ENCODE measurements around the gene TADA2A.
"Not testable (repeated sequence)": the region's sequence is repeated elsewhere in the genome, so short reads cannot be mapped to it uniquely, and the experiment has no call there.

The TADA2A gene

DNA sequence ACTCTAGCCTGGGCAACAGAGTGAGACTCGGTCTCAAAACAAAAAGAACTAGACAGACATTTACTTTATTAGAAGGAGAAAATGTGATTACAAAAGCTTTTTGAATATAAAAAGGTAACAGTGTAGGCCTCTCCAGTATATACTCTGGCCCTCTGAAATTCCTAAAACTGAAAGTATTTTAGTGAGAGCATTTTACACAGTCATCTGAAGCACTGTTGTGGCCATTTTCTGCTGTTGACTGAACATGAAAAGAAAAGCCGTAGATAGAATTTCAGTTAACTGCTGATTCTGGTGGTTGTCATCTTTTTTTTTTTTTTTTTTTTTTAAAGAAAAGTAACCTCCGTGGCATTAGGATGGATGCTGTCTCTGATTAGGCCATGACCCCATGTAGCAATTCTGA lies 98.6 kb downstream of the TADA2A start:
- no peak for TF ChIP-seq ZNF274 (IDR thresholded peaks at IDR 0.05; ENCODE audit: low read depth, low read length)
- H3K4me3 ChIP-seq (ENCODE audit: low read length) = no peak overlapping the region

DNA sequence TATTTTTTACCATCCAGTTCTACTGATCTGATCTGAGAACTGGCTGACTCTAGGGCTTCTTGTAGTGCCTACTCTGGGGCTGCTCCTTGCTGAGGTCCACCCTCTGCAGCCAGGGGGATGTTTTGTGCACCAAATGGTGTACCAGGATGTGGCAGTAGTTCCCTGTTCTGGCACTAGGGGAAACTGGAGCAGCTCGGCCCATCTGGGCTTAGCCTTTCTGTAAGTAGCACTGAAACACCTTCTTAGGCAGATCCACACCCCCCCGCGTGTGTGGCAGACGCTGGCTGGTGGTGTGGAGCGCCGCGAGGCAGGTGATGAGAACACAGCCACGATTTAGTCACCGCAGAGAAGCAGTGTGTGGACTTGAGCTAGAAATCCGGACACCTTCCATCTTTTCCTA lies 100.0 kb downstream of the TADA2A start:
- H3K4me3 ChIP-seq (ENCODE audit: low read length) = no peak overlapping the region
- TF ChIP-seq ZNF274 (IDR thresholded peaks at IDR 0.05; ENCODE audit: low read depth, low read length) = no peak

DNA sequence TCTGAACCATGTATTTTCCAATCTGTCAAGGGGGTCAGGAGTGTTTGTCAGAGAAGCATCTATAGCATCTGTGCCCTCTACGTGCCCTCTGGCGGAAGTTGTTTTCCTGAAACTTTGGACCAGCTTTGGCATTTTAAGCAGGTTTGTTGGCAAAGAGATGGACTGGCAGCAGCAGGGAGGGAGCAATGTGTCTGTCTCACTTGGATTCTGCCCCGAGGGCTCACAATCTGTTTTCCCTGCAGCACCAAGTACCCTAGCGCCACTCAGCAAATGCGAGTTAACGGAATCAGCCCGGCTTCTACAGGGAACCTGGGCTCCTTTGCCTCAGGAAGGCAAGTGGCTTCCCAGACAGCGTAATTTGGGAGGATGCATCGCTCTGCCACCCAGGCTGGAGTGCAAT lies 100.4 kb downstream of the TADA2A start:
- TF ChIP-seq ZNF274 (IDR thresholded peaks at IDR 0.05; ENCODE audit: low read depth, low read length) = no peak
- no peak overlapping the region for H3K4me3 ChIP-seq (ENCODE audit: low read length)

DNA sequence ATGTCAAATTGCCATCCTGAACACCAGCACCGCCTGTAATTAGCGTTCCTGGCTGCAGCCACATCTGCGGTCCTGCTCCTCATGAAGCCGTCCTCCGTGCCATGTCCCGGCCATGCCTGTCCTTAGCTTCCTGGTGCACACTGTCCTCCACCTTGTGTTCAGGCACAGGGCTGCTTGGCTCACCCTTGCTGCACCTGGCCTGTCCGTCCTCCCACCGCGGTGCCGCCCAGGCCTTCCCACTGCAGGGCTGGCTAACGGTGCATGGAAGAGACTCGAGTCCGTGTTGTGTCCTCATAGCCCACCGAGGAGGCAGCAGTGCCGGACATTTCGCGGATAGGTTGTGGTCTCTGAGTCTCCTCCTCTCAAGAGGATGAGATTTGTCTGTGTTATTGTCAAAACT lies 103.4 kb downstream of the TADA2A start:
- no peak for TF ChIP-seq ZNF274 (IDR thresholded peaks at IDR 0.05; ENCODE audit: low read depth, low read length)
- no peak overlapping the region for H3K4me3 ChIP-seq (ENCODE audit: low read length)

DNA sequence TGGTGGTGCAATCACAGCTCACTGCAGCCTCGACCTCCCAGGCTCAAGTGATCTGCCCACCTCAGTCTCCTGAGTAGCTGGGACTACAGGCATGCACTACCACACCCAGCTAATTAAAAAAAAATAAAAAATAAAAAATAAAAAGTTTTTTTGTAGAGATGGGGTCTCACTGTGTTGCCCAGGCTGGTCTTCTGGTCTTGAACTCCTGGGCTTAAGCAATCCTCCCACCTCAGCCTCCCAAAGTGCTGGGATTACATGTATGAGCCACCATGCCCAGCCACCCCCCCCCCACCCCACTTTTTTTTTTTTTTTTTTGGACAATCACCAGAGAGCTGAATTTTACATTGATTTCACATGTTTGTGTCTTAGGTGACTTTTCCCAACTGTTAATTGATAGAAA lies 105.0 kb downstream of the TADA2A start:
- not testable (repeated sequence) for H3K4me3 ChIP-seq (ENCODE audit: low read length)

DNA sequence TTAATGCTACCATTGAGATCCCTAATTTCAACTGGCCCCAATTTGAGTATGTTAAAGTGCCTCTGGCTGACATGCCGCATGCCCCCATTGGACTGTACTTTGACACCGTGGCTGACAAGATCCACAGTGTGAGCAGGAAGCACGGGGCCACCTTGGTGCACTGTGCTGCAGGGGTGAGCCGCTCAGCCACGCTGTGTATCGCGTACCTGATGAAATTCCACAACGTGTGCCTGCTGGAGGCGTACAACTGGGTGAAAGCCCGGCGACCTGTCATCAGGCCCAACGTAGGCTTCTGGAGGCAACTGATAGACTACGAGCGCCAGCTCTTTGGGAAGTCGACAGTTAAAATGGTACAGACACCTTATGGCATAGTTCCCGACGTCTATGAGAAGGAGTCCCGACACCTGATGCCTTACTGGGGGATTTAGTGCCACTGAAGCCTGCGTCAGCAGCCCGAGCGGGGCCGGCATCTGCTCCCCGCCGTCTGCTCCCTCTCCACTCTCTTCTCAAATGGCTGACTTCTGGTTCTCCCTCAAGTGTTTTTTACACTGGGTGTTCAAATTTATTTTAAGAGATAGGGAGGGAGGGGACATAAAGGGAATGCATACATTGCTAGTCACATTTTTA lies 105.9 kb downstream of the TADA2A start:
- no peak overlapping the region for H3K4me3 ChIP-seq (ENCODE audit: low read length)
- TF ChIP-seq ZNF274 (IDR thresholded peaks at IDR 0.05; ENCODE audit: low read depth, low read length) = no peak

DNA sequence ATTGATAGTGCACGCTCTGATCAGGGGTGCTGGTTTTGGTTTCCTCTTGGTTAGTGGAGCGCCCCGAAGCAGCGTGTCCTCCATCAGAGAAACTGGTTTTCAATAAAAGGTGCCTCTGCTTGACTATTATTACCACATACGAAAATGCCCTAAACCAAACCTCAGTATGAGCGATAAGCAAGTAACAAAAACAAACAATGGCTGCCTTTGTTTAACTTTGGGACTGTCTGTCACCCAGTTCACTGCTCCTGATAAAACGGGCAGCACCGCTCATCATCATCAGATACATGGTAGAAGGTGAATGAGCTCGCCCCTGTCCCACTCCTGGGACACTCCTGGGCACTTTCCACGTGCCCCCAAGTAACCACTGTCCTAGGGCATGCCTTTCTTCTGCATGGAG lies 107.0 kb downstream of the TADA2A start:
- TF ChIP-seq ZNF274 (IDR thresholded peaks at IDR 0.05; ENCODE audit: low read depth, low read length) = no peak
- H3K4me3 ChIP-seq (ENCODE audit: low read length) = no peak overlapping the region

DNA sequence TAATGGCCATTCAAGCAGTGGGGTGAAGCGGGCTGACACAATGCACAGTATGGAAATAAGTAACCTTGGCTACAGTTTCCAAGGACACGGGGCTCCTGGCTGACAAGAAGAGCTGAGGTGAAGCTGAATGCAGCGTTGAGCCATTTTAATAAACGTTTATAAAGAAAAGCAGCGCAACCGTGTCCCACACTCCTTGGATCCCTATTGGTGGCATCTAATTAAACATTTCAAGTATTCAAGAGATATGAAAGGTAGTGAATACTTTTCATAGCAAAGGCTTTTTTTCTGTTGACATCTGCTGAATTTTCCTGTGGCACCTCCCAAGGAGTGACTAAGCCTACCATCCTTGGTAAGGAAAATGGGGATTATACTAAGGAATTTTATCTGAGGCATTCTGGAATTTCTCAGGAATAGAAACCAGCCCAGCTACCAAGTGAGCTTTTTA lies 109.5 kb downstream of the TADA2A start:
- H3K4me3 ChIP-seq (ENCODE audit: low read length) = no peak overlapping the region
- TF ChIP-seq ZNF274 (IDR thresholded peaks at IDR 0.05; ENCODE audit: low read depth, low read length) = no peak

DNA sequence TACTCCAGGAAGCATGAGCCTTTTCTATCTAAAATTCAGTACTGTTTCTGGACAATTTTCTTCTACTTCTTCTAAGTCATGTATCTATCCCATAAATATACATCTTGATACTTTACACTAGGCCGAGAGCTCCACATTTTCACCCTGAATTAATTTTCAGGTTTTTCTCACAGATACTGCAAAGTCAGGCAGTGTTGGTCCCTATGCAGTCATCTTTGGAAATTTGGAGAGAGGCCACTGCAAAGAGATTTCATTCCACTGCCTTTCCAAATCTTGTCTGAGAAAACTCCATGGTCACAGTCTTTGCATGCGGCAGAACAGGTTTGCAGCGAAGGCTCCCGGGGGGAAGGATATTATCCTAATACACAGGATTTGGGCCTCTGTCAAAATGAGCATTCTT lies 111.2 kb downstream of the TADA2A start:
- no peak for TF ChIP-seq ZNF274 (IDR thresholded peaks at IDR 0.05; ENCODE audit: low read depth, low read length)
- no peak overlapping the region for H3K4me3 ChIP-seq (ENCODE audit: low read length)

DNA sequence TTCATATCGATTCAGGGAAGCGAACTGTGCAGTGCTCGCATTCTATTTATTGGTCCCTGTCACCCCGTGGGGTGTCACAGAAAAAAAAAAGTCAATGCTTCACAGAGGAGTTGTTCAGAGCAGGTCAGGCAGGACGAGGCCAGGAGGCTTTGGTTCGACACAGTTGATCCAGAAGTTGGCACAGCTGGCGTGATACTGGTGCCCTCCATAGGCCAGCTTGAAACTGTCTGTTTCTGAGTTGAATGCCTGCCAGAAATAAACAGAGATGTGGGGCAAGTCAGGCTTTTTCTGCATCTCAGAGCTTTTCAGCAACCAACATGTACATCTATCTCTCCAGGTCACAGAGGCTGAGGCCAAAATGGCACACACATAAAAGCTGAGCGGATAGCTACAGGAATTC lies 112.1 kb downstream of the TADA2A start:
- TF ChIP-seq ZNF274 (IDR thresholded peaks at IDR 0.05; ENCODE audit: low read depth, low read length) = no peak
- no peak overlapping the region for H3K4me3 ChIP-seq (ENCODE audit: low read length)

DNA sequence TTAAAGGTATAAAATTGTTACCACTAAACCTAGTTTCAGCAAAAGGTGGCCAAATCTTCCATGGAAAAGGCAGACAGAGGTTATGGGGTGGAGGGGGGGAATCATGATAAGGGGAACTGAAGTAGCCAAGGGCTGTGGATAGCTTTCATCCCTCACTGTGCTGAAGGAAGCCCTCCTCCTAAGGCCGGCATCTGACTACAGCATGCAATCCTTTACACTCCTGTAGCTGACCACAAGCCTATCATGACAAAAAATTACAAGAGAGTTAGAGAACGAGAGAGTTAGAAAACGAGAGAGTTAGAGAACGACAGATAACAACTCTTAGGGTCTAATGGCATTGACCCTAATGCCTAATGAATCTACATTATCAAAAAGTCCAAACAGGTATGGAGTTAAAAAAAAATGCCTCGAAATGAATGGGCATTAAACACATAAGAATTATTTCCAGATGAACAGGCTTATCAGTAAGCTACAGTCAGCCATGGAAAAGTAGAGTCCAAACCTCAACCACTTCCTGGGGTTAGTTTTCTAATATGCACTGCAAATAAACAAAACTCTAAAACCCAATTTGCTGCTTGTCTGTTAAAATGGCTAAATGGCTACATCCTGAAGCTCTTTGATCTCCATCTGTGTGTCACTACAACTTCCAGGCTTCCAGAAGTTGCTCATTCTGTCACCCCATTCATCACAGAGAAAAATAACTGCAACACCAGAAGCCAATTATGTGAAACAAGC lies 112.7 kb downstream of the TADA2A start:
- no peak for TF ChIP-seq ZNF274 (IDR thresholded peaks at IDR 0.05; ENCODE audit: low read depth, low read length)
- no peak overlapping the region for H3K4me3 ChIP-seq (ENCODE audit: low read length)

DNA sequence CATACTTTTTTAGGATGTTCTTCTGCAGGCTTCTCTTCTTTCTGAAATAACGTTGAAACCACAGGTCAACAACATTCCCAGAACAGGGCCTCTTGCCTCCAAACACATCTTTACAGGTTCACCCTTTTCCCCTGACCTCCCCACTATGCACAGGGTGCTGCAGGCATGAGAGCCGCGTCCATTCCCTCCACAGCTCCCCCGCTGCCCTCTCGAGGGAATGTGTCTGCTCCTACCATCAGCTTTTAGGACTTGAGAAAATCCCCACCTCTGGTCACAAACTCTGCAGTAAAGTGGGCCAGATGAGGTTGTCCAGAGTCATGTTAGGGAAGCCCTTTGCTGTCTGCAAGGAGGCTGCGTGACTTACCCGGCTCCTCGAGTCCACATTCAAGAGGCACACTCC lies 113.5 kb downstream of the TADA2A start:
- TF ChIP-seq ZNF274 (IDR thresholded peaks at IDR 0.05; ENCODE audit: low read depth, low read length) = no peak
- H3K4me3 ChIP-seq (ENCODE audit: low read length) = no peak overlapping the region

DNA sequence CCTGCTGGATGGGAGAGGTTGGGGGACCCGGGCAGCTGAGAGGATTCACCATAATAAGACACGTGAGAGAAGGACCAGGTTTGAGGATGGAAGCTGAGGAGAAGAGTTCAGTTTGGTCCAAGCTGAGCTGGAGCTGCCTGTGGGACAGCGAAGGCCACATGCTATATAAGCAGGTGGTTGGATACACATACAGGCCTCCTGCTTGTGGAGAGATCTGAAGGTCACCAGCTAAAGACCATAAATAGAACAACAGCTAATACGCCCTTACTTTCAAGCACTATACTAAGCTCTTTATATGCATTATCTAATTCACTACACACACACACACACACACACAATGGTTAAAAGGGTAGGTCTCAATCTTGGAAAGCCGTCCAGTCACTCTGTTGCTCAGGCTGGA lies 115.1 kb downstream of the TADA2A start:
- TF ChIP-seq ZNF274 (IDR thresholded peaks at IDR 0.05; ENCODE audit: low read depth, low read length) = no peak

DNA sequence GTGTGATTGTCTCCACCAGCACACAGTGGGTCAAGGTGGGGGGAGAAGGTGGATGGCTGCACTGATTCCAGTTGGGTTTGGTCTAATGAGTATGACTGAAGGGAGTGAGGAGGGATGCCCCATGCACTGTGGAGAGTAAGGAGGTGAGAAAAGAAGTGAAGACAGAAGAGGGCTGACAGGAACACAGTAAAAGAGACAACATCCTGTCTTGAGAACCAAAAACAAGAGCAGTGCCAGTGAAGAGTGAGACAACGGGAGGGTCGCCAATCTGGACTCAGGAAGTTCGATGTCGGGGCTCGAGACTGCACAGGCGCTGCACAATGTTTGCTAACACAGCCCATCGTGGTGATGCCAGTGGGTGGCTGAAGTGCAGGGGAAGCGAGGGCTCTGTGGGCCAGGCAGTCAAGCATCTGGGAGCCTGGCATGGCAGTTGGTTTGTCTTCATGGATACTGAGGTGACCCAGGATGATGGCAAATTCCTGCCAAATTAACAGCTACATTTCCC lies 117.1 kb downstream of the TADA2A start:
- H3K4me3 ChIP-seq (ENCODE audit: low read length) = no peak overlapping the region
- no peak for TF ChIP-seq ZNF274 (IDR thresholded peaks at IDR 0.05; ENCODE audit: low read depth, low read length)

More for the DNA sequence above, 115.1 kb downstream of the TADA2A start:
- no peak overlapping the region for H3K4me3 ChIP-seq (ENCODE audit: low read length)

DNA sequence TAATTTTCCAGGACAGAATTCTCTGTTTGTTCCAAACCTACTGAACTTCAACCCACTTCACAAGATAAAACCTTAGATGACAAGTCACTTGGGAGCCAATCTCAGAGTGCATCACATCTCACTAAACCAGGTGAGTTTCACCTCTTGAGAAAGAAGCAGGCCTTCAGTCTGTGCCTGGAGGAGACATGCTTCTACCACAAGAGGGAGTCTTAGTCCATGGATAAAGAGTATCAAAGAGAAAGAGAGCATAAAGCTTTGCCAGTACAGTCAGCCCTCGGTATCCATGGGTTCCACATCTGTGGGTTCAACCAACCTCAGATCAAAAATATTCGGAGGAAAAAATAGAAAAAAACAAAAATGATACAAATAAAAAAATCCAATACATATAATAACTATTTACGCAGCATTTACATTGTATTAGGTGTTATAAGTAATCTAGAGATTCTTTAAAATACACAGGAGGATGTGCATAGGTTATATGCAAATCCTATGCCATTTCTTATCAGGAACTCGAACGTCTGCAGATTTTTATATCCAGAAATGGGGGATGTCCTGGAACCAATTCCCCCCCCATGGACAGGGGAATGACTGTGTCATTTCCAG lies 120.7 kb downstream of the TADA2A start:
- no peak for TF ChIP-seq ZNF274 (IDR thresholded peaks at IDR 0.05; ENCODE audit: low read depth, low read length)
- no peak overlapping the region for H3K4me3 ChIP-seq (ENCODE audit: low read length)
